ENCODE measurements around the gene SSMEM1. TPM values are rescaled to one million over a fixed set of nuclear protein-coding genes. Genes with fewer than 3 reads are reported as not detected.
"Not testable (repeated sequence)": the region's sequence is repeated elsewhere in the genome, so short reads cannot be mapped to it uniquely, and the experiment has no call there.

Gene SSMEM1
- total RNA-seq, 2 experiments from 2014 or later = not detected

GRCh38 chr7:130231792-130232191 is 24.1 kb downstream of the SSMEM1 start:
- Histone ChIP-seq H3K4me3 (ENCODE audit: low read depth, low read length, poor library complexity, severe bottlenecking) (no peak overlapping the region), H3K4me2 (ENCODE audit: low read length) (no peak overlapping the region), H3K9me2 (ENCODE audit: insufficient read depth, low read length) (no peaks in the 10 kb centered on the region), H4K20me1 (ENCODE audit: insufficient read depth, low read length) (no peaks in the 10 kb centered on the region), H3K79me2 (ENCODE audit: insufficient read depth, low read depth, low read length) (no peaks in the 10 kb centered on the region), H3K27ac (ENCODE audit: low read depth, low read length, poor library complexity, severe bottlenecking) (no peak overlapping the region), H2AFZ (ENCODE audit: low read length) (no peak overlapping the region), H3K4me1 (ENCODE audit: insufficient read depth, low read length, poor library complexity, severe bottlenecking) (no peaks in the 10 kb centered on the region), H3K36me3 (ENCODE audit: insufficient read depth, low read length) (no peaks in the 10 kb centered on the region), H3K9me3 (ENCODE audit: low read length) (no peaks in the 10 kb centered on the region)
- intact Hi-C loops (cut with micrococcal nuclease; ENCODE audit: unreplicated experiment) = no loop called here
- BruUV-seq (replicated peaks) = no TSS peak
- no peak for TF ChIP-seq EZH2phosphoT487 (IDR thresholded peaks at IDR 0.05; ENCODE audit: borderline replicate concordance, low read depth, low read length)
- TF ChIP-seq CTCF (conservative IDR thresholded peaks at IDR 0.05; ENCODE audit: low read length) = no peak
- POLR2A ChIA-PET = no interaction called here
- no peak for DNase-seq (ENCODE audit: low spot score)
- CTCF ChIA-PET (ENCODE audit: unreplicated experiment) = no interaction called here

- TF ChIP-seq CTCF (conservative IDR thresholded peaks at IDR 0.05; ENCODE audit: low read length) = no peak
- no peak for TF ChIP-seq EZH2phosphoT487 (IDR thresholded peaks at IDR 0.05; ENCODE audit: borderline replicate concordance, low read depth, low read length)
- intact Hi-C loops (cut with micrococcal nuclease; ENCODE audit: unreplicated experiment) = no loop called here
- H3K9me3 ChIP-seq (ENCODE audit: low read length) = no peaks in the 10 kb centered on the region
- no peak overlapping the region for H2AFZ ChIP-seq (ENCODE audit: low read length)
- no peak overlapping the region for H3K4me3 ChIP-seq (ENCODE audit: low read depth, low read length, poor library complexity, severe bottlenecking)
- no peaks in the 10 kb centered on the region for H3K4me1 ChIP-seq (ENCODE audit: insufficient read depth, low read length, poor library complexity, severe bottlenecking)
- H3K79me2 ChIP-seq (ENCODE audit: insufficient read depth, low read depth, low read length) = no peaks in the 10 kb centered on the region
- no peaks in the 10 kb centered on the region for H3K9me2 ChIP-seq (ENCODE audit: insufficient read depth, low read length)
- DNase-seq (ENCODE audit: low spot score) = no peak
- no peaks in the 10 kb centered on the region for H3K36me3 ChIP-seq (ENCODE audit: insufficient read depth, low read length)
- POLR2A ChIA-PET = no interaction called here
- H4K20me1 ChIP-seq (ENCODE audit: insufficient read depth, low read length) = no peaks in the 10 kb centered on the region
- no TSS peak for BruUV-seq (replicated peaks)
- no peak overlapping the region for H3K4me2 ChIP-seq (ENCODE audit: low read length)
- no peak overlapping the region for H3K27ac ChIP-seq (ENCODE audit: low read depth, low read length, poor library complexity, severe bottlenecking)
- CTCF ChIA-PET (ENCODE audit: unreplicated experiment) = no interaction called here
These were observed 24.5 kb downstream of the SSMEM1 start for GRCh38 chr7:130232209-130232608.

GRCh38 chr7:130234078-130234477 is 26.4 kb downstream of the SSMEM1 start:
- BruUV-seq (replicated peaks) = no TSS peak

GRCh38 chr7:130236361-130236760 is 28.7 kb downstream of the SSMEM1 start:
- H3K79me2 ChIP-seq (ENCODE audit: insufficient read depth, low read depth, low read length); DNase-seq (ENCODE audit: low spot score); H3K9me3 ChIP-seq (ENCODE audit: low read length); H3K4me3 ChIP-seq (ENCODE audit: low read depth, low read length, poor library complexity, severe bottlenecking); H3K36me3 ChIP-seq (ENCODE audit: insufficient read depth, low read length); intact Hi-C loops (cut with micrococcal nuclease; ENCODE audit: unreplicated experiment); H3K4me1 ChIP-seq (ENCODE audit: insufficient read depth, low read length, poor library complexity, severe bottlenecking); H2AFZ ChIP-seq (ENCODE audit: low read length); H3K4me2 ChIP-seq (ENCODE audit: low read length); H3K9me2 ChIP-seq (ENCODE audit: insufficient read depth, low read length); H3K27ac ChIP-seq (ENCODE audit: low read depth, low read length, poor library complexity, severe bottlenecking); H4K20me1 ChIP-seq (ENCODE audit: insufficient read depth, low read length); BruUV-seq (replicated peaks): not testable (repeated sequence)
- ChIA-PET POLR2A (interaction anchor here (0.7 to 1.7 kb wide), 2 partner anchors 17 to 60 kb away, joined by 3 read pairs; no protein-coding TSS in a partner anchor), CTCF (ENCODE audit: unreplicated experiment) (interaction anchor here (1.3 kb wide), 1 partner anchor 23 kb away, joined by 4 read pairs; no protein-coding TSS in a partner anchor)

More at GRCh38 chr7:130234078-130234477, 26.4 kb downstream of the SSMEM1 start:
- Histone ChIP-seq H3K9me3 (ENCODE audit: low read length) (no peaks in the 10 kb centered on the region), H3K4me1 (ENCODE audit: insufficient read depth, low read length, poor library complexity, severe bottlenecking) (no peaks in the 10 kb centered on the region), H3K36me3 (ENCODE audit: insufficient read depth, low read length) (no peaks in the 10 kb centered on the region), H3K4me3 (ENCODE audit: low read depth, low read length, poor library complexity, severe bottlenecking) (no peak overlapping the region), H3K27ac (ENCODE audit: low read depth, low read length, poor library complexity, severe bottlenecking) (no peak overlapping the region), H3K9me2 (ENCODE audit: insufficient read depth, low read length) (no peaks in the 10 kb centered on the region), H3K79me2 (ENCODE audit: insufficient read depth, low read depth, low read length) (no peaks in the 10 kb centered on the region), H2AFZ (ENCODE audit: low read length) (no peak overlapping the region), H4K20me1 (ENCODE audit: insufficient read depth, low read length) (no peaks in the 10 kb centered on the region), H3K4me2 (ENCODE audit: low read length) (no peak overlapping the region)
- intact Hi-C loops (cut with micrococcal nuclease; ENCODE audit: unreplicated experiment) = no loop called here
- TF ChIP-seq CTCF (conservative IDR thresholded peaks at IDR 0.05; ENCODE audit: low read length) (no peak), EZH2phosphoT487 (IDR thresholded peaks at IDR 0.05; ENCODE audit: borderline replicate concordance, low read depth, low read length) (no peak)
- POLR2A ChIA-PET = interaction anchor here (0.6 kb wide), 1 partner anchor 86 kb away, joined by 3 read pairs; no protein-coding TSS in a partner anchor
- CTCF ChIA-PET (ENCODE audit: unreplicated experiment) = no interaction called here
- no peak for DNase-seq (ENCODE audit: low spot score)
